ENCODE results near the gene MVB12A.

DNA sequence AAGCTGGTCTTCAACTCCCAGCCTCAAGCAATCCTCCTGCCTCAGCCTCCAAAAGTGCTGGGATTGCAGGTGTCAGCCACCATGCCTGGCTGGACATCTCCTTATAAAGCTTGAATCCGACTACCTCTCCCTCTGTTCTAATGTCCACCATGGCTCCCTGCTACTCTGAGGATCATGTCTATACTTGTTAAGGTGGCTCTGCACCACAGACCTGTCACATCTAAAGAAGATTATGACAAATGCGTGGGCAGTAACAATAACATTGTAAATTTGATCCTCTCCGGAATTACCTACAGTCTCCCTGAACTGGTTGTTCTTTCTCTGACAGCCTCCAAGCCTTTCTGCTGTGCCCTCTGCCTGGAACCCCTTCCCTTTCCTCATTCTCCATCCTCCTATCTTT, 39.1 kb downstream of the MVB12A start:
- TF ChIP-seq, protein P1, sequence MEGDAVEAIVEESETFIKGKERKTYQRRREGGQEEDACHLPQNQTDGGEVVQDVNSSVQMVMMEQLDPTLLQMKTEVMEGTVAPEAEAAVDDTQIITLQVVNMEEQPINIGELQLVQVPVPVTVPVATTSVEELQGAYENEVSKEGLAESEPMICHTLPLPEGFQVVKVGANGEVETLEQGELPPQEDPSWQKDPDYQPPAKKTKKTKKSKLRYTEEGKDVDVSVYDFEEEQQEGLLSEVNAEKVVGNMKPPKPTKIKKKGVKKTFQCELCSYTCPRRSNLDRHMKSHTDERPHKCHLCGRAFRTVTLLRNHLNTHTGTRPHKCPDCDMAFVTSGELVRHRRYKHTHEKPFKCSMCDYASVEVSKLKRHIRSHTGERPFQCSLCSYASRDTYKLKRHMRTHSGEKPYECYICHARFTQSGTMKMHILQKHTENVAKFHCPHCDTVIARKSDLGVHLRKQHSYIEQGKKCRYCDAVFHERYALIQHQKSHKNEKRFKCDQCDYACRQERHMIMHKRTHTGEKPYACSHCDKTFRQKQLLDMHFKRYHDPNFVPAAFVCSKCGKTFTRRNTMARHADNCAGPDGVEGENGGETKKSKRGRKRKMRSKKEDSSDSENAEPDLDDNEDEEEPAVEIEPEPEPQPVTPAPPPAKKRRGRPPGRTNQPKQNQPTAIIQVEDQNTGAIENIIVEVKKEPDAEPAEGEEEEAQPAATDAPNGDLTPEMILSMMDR (IDR thresholded peaks at IDR 0.05), result no peak
- no peak for TF ChIP-seq POLR2A (IDR thresholded peaks at IDR 0.05)

Data from tibial nerve (tissue), 3 donors.